Measurements from ENCODE around the gene RASAL2.

DNA sequence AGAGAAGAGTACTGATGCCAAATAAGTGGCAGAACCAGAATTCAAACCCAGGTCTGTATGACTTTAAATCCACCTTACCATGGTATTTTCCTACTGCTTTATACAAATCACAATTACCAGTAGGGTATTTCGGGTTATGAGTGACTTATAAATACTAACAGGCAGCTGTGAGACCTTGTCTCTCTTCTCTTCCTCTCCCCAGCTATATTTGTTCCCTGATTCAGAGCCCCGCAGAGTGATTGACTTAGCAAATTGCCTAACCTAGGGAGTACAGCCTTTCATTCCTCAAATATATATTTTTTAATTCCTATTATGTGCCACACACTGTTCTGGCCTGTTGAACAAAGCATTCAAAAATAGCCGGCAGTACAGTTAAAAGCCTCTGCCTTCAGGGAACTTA is 234.8 kb downstream of the RASAL2 start:
- TF ChIP-seq POLR2AphosphoS5 (IDR thresholded peaks at IDR 0.05), result no peak
- TF ChIP-seq, protein P1, sequence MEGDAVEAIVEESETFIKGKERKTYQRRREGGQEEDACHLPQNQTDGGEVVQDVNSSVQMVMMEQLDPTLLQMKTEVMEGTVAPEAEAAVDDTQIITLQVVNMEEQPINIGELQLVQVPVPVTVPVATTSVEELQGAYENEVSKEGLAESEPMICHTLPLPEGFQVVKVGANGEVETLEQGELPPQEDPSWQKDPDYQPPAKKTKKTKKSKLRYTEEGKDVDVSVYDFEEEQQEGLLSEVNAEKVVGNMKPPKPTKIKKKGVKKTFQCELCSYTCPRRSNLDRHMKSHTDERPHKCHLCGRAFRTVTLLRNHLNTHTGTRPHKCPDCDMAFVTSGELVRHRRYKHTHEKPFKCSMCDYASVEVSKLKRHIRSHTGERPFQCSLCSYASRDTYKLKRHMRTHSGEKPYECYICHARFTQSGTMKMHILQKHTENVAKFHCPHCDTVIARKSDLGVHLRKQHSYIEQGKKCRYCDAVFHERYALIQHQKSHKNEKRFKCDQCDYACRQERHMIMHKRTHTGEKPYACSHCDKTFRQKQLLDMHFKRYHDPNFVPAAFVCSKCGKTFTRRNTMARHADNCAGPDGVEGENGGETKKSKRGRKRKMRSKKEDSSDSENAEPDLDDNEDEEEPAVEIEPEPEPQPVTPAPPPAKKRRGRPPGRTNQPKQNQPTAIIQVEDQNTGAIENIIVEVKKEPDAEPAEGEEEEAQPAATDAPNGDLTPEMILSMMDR (IDR thresholded peaks at IDR 0.05), result no peak
